Mesenchymal stem cell (in vitro differentiated cells and primary cell): ENCODE data around the gene C1GALT1.

Experiments
- DNase-seq: peaks from one replicate; pipeline ENCODE4 v3.0.0-alpha.2; 2013
- H2AFZ ChIP-seq: one replicate; pipeline ENCODE4 v1.6.1; 2013; ENCODE audit warnings: low read depth, mild to moderate bottlenecking, control low read depth, inconsistent platforms, low read length, moderate library complexity
- H2AK5ac ChIP-seq: 2 replicates; pipeline ENCODE4 v1.6.1; 2013; ENCODE audit warnings: low read length, moderate library complexity, mild to moderate bottlenecking, inconsistent platforms; ENCODE audit not compliant: severe bottlenecking
- H2BK120ac ChIP-seq: one replicate; pipeline ENCODE4 v1.6.1; 2013; ENCODE audit warnings: low read depth, mild to moderate bottlenecking, inconsistent platforms, low read length, moderate library complexity
- H2BK12ac ChIP-seq, 2 experiments: one replicate each; pipeline ENCODE4 v1.6.1; 2013; ENCODE audit warnings: inconsistent platforms in 2 of 2, low read length in 2 of 2, mild to moderate bottlenecking in 2 of 2, moderate library complexity in 2 of 2, control low read depth in 1 of 2
- H2BK15ac ChIP-seq: one replicate; pipeline ENCODE4 v1.6.1; 2013; ENCODE audit warnings: mild to moderate bottlenecking, low read depth, inconsistent platforms; ENCODE audit not compliant: poor library complexity, severe bottlenecking
- H2BK5ac ChIP-seq: 2 replicates; pipeline ENCODE4 v1.6.1; 2013; ENCODE audit warnings: low read depth, mild to moderate bottlenecking, low read length, control low read depth, inconsistent platforms; ENCODE audit not compliant: poor library complexity, severe bottlenecking
- H3K14ac ChIP-seq, 2 experiments: one replicate each; pipeline ENCODE4 v1.6.1; 2013; ENCODE audit warnings: inconsistent platforms in 2 of 2, low read length in 2 of 2, control low read depth in 1 of 2, mild to moderate bottlenecking in 1 of 2, moderate library complexity in 1 of 2
- H3K18ac ChIP-seq, 2 experiments: one replicate each; pipeline ENCODE4 v1.6.1; 2013; ENCODE audit warnings: inconsistent platforms in 2 of 2, low read length in 2 of 2, control low read depth in 1 of 2, low read depth in 1 of 2, mild to moderate bottlenecking in 1 of 2
- H3K23ac ChIP-seq, 2 experiments: one replicate each; pipeline ENCODE4 v1.6.1; 2013; ENCODE audit warnings: inconsistent platforms in 2 of 2, low read length in 2 of 2, mild to moderate bottlenecking in 2 of 2, moderate library complexity in 2 of 2, control low read depth in 1 of 2
- H3K27ac ChIP-seq: 2 replicates; pipeline ENCODE4 v1.5.1; 2013; ENCODE audit warnings: mild to moderate bottlenecking, moderate library complexity, low read length, control low read depth, inconsistent platforms; ENCODE audit not compliant: poor library complexity, severe bottlenecking
- H3K27me3 ChIP-seq, 2 experiments: 2 replicates each; pipeline versions ENCODE4 v1.6.1 to v1.7.0; 2013; ENCODE audit warnings: low read length in 2 of 2, mild to moderate bottlenecking in 2 of 2, moderate library complexity in 2 of 2, control low read depth in 1 of 2, inconsistent platforms in 1 of 2; ENCODE audit not compliant: control insufficient read depth in 1 of 2, insufficient read depth in 1 of 2
- H3K36me3 ChIP-seq, 2 experiments: 2 replicates each; pipeline versions ENCODE4 v1.6.1 to v1.7.0; 2013; ENCODE audit warnings: low read length in 2 of 2, control low read depth in 1 of 2, inconsistent platforms in 1 of 2, low read depth in 1 of 2, mild to moderate bottlenecking in 1 of 2; ENCODE audit not compliant: insufficient read depth in 2 of 2, control insufficient read depth in 1 of 2
- H3K4ac ChIP-seq, 2 experiments: one replicate each; pipeline ENCODE4 v1.6.1; 2013; ENCODE audit warnings: inconsistent platforms in 2 of 2, low read length in 2 of 2, mild to moderate bottlenecking in 2 of 2, moderate library complexity in 2 of 2, control low read depth in 1 of 2, low read depth in 1 of 2
- H3K4me1 ChIP-seq: 2 replicates; pipeline ENCODE4 v1.6.1; 2013; ENCODE audit warnings: low read depth, low read length, control low read depth; ENCODE audit not compliant: control insufficient read depth, insufficient read depth
- H3K4me2 ChIP-seq: 2 replicates; pipeline ENCODE4 v1.6.1; 2013; ENCODE audit warnings: low read length, mild to moderate bottlenecking, inconsistent platforms; ENCODE audit not compliant: poor library complexity, severe bottlenecking
- H3K4me3 ChIP-seq, 2 experiments: 2 replicates each; pipeline versions ENCODE4 v1.5.1 to v1.7.0; 2013; ENCODE audit warnings: low read length in 2 of 2, mild to moderate bottlenecking in 2 of 2, control low read depth in 1 of 2, low read depth in 1 of 2; ENCODE audit not compliant: insufficient read depth in 1 of 2
- H3K79me1 ChIP-seq: replicated peaks from 2 replicates; pipeline ENCODE4 v1.6.1; 2013; ENCODE audit warnings: mild to moderate bottlenecking, control low read depth, low read length, inconsistent platforms; ENCODE audit not compliant: poor library complexity, severe bottlenecking
- H3K9ac ChIP-seq: 2 replicates; pipeline ENCODE4 v1.7.0; 2013; ENCODE audit warnings: mild to moderate bottlenecking, low read length, moderate library complexity
- H3K9me3 ChIP-seq: 2 replicates; pipeline ENCODE4 v1.7.0; 2013; ENCODE audit warnings: mild to moderate bottlenecking, low read length; ENCODE audit not compliant: control insufficient read depth
- H4K8ac ChIP-seq: one replicate; pipeline ENCODE4 v1.6.1; 2013; ENCODE audit warnings: inconsistent platforms, mild to moderate bottlenecking, low read length, moderate library complexity
- H4K91ac ChIP-seq: one replicate; pipeline ENCODE4 v1.6.1; 2013; ENCODE audit warnings: mild to moderate bottlenecking, low read length, inconsistent platforms
- WGBS: methylation state at CpG from one replicate; pipeline ENCODE4 v1.1.7; 2013; ENCODE audit warnings: mixed read lengths; 5-methylcytosine and 5-hydroxymethylcytosine counted together

C1GALT1 gene

GRCh38 chr7:7157887-7158271, 24.5 kb upstream of the C1GALT1 start:
- Histone ChIP-seq H3K14ac (no peak overlapping the region), H3K27me3 (no peaks in the 10 kb centered on the region), H2BK120ac (no peak overlapping the region), H4K91ac (no peak overlapping the region), H2BK15ac (no peak overlapping the region), H2BK12ac (no peak overlapping the region), H3K18ac (no peak overlapping the region), H3K36me3 (peaks cover 0 to 14% of the 10 kb centered on the region in 2 experiments), H3K4ac (no peak overlapping the region), H3K79me1 (peaks cover 5% of the 10 kb centered on the region), H3K4me3 (peak overlapping the region in 1 of 2 experiments; percentile 80), H3K4me1 (no peaks in the 10 kb centered on the region), H2BK5ac (no peak overlapping the region), H3K9me3 (peaks cover 4% of the 10 kb centered on the region), H3K23ac (no peak overlapping the region), H4K8ac (no peak overlapping the region), H3K27ac (peak overlapping the region; percentile 84), H3K4me2 (no peak overlapping the region), H2AK5ac (no peak overlapping the region), H3K9ac (peak overlapping the region; percentile 92), H2AFZ (no peak overlapping the region)
- no peak for DNase-seq

- no peak overlapping the region for H2AK5ac ChIP-seq
- peak overlapping the region in 1 of 2 experiments; percentile 80 for H3K4me3 ChIP-seq
- H2AFZ ChIP-seq = no peak overlapping the region
- H4K8ac ChIP-seq = no peak overlapping the region
- H2BK5ac ChIP-seq = no peak overlapping the region
- peaks cover 0 to 14% of the 10 kb centered on the region in 2 experiments for H3K36me3 ChIP-seq
- H2BK120ac ChIP-seq = no peak overlapping the region
- peak overlapping the region; percentile 55 for H3K9ac ChIP-seq
- no peak overlapping the region for H2BK12ac ChIP-seq
- peaks cover 4% of the 10 kb centered on the region for H3K9me3 ChIP-seq
- no peaks in the 10 kb centered on the region for H3K4me1 ChIP-seq
- H3K14ac ChIP-seq = no peak overlapping the region
- H3K23ac ChIP-seq = no peak overlapping the region
- H2BK15ac ChIP-seq = no peak overlapping the region
- over 99% methylated on average over 3 of the region's 6 CpGs for WGBS
- no peak overlapping the region for H3K4me2 ChIP-seq
- no peak overlapping the region for H3K18ac ChIP-seq
- no peak overlapping the region for H3K4ac ChIP-seq
- no peak for DNase-seq
- H3K27ac ChIP-seq = no peak overlapping the region
- no peak overlapping the region for H4K91ac ChIP-seq
- H3K79me1 ChIP-seq = peaks cover 5% of the 10 kb centered on the region
- H3K27me3 ChIP-seq = no peaks in the 10 kb centered on the region
These were observed 23.2 kb upstream of the C1GALT1 start for GRCh38 chr7:7159063-7159658.

- H3K4me2 ChIP-seq = no peak overlapping the region
- H2BK15ac ChIP-seq = no peak overlapping the region
- H2AFZ ChIP-seq = peak overlapping the region; percentile 27
- no peak overlapping the region for H3K27ac ChIP-seq
- H2AK5ac ChIP-seq = no peak overlapping the region
- no peaks in the 10 kb centered on the region for H3K27me3 ChIP-seq
- H4K8ac ChIP-seq = no peak overlapping the region
- DNase-seq = no peak
- H3K4ac ChIP-seq = no peak overlapping the region
- no peak overlapping the region for H3K9ac ChIP-seq
- peak overlapping the region in 1 of 2 experiments; percentile 8 for H3K14ac ChIP-seq
- peaks cover 12% of the 10 kb centered on the region for H3K79me1 ChIP-seq
- WGBS = 94% methylated on average over 2 of the region's 2 CpGs
- H2BK5ac ChIP-seq = no peak overlapping the region
- H2BK120ac ChIP-seq = no peak overlapping the region
- H3K9me3 ChIP-seq = peaks cover 23% of the 10 kb centered on the region
- H3K4me1 ChIP-seq = peaks cover 2% of the 10 kb centered on the region
- no peak overlapping the region for H3K18ac ChIP-seq
- H3K36me3 ChIP-seq = peaks cover 0 to 58% of the 10 kb centered on the region in 2 experiments
- H2BK12ac ChIP-seq = no peak overlapping the region
- H3K4me3 ChIP-seq = no peak overlapping the region
- no peak overlapping the region for H3K23ac ChIP-seq
- no peak overlapping the region for H4K91ac ChIP-seq
These were observed 17.8 kb upstream of the C1GALT1 start for GRCh38 chr7:7164591-7164990.

- H3K27ac ChIP-seq = no peak overlapping the region
- no peak overlapping the region for H4K8ac ChIP-seq
- H3K27me3 ChIP-seq = no peaks in the 10 kb centered on the region
- no peak overlapping the region for H4K91ac ChIP-seq
- no peak overlapping the region for H3K23ac ChIP-seq
- no peak overlapping the region for H3K14ac ChIP-seq
- H3K4ac ChIP-seq = no peak overlapping the region
- no peak for DNase-seq
- WGBS = 44% methylated on average over 1 of the region's 3 CpGs
- H3K9me3 ChIP-seq = peaks cover 31% of the 10 kb centered on the region
- no peak overlapping the region for H2BK5ac ChIP-seq
- peaks cover 0 to 55% of the 10 kb centered on the region in 2 experiments for H3K36me3 ChIP-seq
- peaks cover 2% of the 10 kb centered on the region for H3K4me1 ChIP-seq
- no peak overlapping the region for H2AK5ac ChIP-seq
- no peak overlapping the region for H2BK120ac ChIP-seq
- H3K4me2 ChIP-seq = no peak overlapping the region
- H3K4me3 ChIP-seq = no peak overlapping the region
- peaks cover 7% of the 10 kb centered on the region for H3K79me1 ChIP-seq
- no peak overlapping the region for H2BK15ac ChIP-seq
- no peak overlapping the region for H2AFZ ChIP-seq
- H3K9ac ChIP-seq = no peak overlapping the region
- H3K18ac ChIP-seq = no peak overlapping the region
- no peak overlapping the region for H2BK12ac ChIP-seq
These were observed 17.0 kb upstream of the C1GALT1 start for GRCh38 chr7:7165372-7165771.
